GM10266 (cell line): ENCODE measurements around the gene AQP3.

Source experiments
- DNase-seq: peaks from one replicate; pipeline ENCODE4 v3.0.0; 2012; ENCODE audit errors: extremely low spot score
- TF ChIP-seq, protein P1 (sequence below): IDR thresholded peaks from 2 replicates; pipeline ENCODE4 v1.5.1; 2012; ENCODE audit warnings: mild to moderate bottlenecking, low read depth; ENCODE audit not compliant: control insufficient read depth, insufficient read depth; ENCODE audit errors: missing control alignments

Gene AQP3

DNA sequence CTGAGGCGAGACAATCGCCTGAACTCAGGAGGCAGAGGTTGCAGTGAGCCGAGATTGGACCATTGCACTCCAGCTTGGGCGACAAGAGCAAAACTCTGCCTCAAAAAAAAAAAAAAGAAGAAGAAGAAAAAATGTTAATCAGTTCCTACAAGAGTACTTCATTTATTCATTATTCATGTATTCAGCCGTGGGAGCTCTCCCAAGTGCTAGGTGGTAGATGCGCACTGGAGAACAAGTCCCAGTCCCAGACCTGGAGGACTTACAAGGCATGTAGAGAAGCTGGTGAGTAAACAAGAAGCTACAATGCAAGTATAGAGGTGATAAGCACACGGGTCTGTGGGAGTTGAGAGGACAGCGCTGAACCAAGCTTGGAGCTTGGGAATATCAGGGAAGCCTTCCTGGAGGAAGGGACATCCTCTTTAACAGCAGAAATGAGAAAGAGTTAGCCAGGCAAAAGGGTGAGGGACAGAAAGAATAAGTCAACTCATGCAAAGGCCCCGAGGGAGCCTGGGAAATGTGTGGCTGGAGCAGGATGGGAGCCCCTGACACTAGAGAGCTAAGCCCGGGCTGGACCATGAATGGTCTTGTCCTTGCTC lies 27.6 kb downstream of the AQP3 start:
- no peak for DNase-seq

DNA sequence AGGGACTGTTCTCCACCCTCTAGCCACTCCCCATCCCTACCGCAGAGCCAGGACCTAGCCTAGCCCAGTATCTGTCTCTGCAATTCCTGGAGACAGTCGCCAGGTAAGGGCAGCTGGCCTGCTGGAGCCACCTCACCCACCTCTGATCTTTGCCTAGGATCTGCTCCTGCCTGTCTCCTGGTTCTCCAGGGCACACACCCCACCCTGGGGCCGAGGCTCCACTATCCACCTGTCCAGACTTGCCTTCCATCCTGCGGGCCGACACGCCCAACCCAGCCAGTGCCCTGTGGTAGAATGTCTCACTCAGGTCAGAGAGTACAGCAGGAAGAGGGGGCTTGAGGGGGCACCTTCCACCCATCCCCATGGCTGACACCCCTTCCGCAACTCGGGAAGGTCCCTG lies 29.3 kb downstream of the AQP3 start:
- DNase-seq = no peak
- TF ChIP-seq, protein P1, sequence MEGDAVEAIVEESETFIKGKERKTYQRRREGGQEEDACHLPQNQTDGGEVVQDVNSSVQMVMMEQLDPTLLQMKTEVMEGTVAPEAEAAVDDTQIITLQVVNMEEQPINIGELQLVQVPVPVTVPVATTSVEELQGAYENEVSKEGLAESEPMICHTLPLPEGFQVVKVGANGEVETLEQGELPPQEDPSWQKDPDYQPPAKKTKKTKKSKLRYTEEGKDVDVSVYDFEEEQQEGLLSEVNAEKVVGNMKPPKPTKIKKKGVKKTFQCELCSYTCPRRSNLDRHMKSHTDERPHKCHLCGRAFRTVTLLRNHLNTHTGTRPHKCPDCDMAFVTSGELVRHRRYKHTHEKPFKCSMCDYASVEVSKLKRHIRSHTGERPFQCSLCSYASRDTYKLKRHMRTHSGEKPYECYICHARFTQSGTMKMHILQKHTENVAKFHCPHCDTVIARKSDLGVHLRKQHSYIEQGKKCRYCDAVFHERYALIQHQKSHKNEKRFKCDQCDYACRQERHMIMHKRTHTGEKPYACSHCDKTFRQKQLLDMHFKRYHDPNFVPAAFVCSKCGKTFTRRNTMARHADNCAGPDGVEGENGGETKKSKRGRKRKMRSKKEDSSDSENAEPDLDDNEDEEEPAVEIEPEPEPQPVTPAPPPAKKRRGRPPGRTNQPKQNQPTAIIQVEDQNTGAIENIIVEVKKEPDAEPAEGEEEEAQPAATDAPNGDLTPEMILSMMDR = no peak

More for the DNA sequence above, 27.6 kb downstream of the AQP3 start:
- TF ChIP-seq, protein P1 = no peak

DNA sequence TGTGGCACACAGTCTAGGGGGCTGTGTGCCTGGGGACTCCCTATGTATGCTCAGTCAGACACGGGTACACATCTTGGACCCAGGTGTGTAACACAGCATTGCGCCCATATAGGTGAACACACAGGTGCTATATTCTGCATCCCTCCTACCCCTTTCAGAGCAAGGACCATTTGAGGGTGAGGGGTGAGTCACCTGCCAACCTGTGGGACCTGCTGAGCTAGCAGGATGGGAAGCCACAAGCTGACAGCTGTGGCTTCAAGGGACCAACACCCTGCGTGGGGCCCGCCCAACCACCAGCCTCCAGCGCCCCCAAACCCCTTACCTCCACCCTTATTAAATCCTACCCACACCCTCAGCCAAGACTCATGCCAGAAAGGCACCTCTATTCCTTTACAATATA lies 30.4 kb downstream of the AQP3 start:
- TF ChIP-seq, protein P1 = no peak
- DNase-seq = no peak

DNA sequence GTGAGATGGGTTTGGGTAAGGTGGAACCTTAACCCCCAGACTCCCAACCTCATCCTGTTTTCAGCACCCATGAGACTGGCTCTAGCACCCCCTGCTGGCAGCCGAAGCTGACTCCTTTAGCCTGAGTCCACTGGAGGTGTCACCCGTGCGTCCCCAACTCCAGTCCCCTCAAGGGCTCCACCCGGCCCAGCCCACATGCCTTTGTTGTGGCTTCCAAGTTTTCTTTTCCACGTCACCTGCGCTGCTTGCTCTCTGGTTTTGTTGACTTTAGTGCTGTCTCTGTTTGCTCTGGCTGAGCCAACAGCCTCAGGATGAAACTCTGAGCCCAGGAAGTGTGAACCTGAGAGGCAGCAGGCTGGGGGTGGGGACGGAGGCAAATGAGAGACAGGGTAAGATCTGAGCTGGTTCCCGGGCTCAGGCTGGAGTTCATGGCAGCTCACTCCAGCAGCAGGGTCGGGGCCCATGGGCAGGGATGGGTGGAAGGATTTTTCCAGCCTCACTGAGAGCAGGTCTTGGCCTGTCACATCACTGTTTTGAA lies 31.8 kb downstream of the AQP3 start:
- TF ChIP-seq, protein P1 = peak; percentile 80
- peak; percentile 81 for DNase-seq

DNA sequence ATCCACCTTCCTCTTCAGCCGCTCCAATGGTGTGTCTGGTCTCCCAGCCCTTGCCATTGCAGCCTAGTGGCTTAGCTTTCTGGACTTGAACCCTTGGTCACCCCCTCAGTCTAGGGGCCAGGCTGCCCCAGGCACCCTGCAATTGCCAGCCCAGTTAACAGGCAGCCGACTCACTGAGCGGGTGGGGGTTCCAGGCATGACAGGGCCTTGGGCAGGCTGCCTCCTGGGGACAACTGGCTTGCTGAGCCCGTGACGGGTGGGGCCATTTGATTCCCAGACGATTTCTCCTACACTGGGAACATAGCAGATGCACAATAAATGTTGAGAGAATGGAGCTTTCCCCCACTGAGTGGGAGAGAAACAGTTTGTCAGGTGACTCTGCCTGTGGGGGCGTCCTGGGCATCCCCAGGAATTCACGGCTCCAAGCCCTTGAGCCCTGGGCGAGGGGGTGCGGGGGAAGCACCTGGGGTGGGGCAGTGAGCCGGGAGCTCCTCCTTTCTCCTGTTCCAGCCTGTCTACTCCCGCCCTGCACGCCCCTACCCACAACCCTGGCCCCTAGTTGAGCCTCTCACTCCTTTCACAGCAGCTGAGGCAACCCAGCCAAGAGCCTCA lies 32.4 kb downstream of the AQP3 start:
- no peak for DNase-seq
- TF ChIP-seq, protein P1 = no peak

DNA sequence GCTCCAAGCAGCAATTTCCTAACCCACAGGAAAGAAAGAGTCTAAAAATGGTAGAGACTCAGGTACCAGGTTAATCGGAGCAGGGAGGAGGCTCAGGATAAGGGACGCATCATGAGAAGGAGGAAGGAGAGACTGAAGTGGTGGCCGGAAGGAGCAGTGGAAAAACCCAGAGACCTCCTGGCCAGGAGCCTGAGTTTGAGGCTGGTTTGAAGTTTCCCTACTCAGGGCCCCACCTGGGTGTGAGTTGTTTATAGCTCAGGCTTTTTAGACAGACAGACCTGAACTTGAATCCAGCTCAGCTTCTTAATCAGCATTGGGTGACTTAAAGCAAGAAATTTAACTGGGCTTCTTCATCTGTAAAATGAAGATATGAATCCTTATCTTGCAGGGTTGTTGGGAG lies 33.1 kb downstream of the AQP3 start:
- DNase-seq = no peak
- TF ChIP-seq, protein P1 = no peak

DNA sequence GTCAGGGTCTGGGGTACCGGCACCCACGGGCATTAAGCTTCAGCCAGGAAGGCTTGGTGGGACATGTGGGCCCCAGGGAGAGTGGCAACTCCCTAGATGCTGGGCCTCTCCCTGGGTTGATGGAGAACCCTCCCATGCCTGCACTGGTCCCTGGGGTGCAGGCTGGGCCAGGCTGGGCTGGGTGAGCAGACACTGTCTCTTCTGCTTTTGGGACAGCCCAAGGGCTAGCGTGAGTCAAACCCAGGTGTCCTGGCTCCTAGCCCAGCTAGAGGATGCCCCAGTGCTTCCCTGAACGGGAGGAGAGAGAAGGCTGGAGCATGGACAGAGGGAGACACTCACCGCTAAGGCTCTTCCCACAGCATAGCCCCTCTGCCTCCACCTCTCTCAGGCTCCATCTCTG lies 39.3 kb downstream of the AQP3 start:
- TF ChIP-seq, protein P1 = no peak
- DNase-seq = no peak
